GM23338 (cell line): ENCODE results near the gene VAT1. TPM values are rescaled to one million over a fixed set of nuclear protein-coding genes. Genes with fewer than 3 reads are reported as not detected.

ENCODE experiments used
- ATAC-seq: fragments of 200-7000 bp; cut with Tn5 transposase; 3 replicates; pipeline ENCODE4 v1.9.1; 2020
- DNase-seq: peaks from one replicate; pipeline ENCODE4 v3.0.0-alpha.2; 2015; ENCODE audit warnings: low spot score
- H2AFZ ChIP-seq: fragments of 200-600 bp; sonication (generic); 2 replicates; pipeline ENCODE4 v1.8.0; 2016; ENCODE audit warnings: antibody characterized with exemption, mild to moderate bottlenecking, moderate library complexity
- H3F3A ChIP-seq: fragments of 200-600 bp; sonication (generic); replicated peaks from 2 replicates; pipeline ENCODE4 v1.8.0; 2017; ENCODE audit warnings: antibody characterized with exemption, mixed run types, low read depth
- H3K27ac ChIP-seq: fragments of 200-600 bp; sonication (generic); 2 replicates; pipeline ENCODE4 v1.6.1; 2016; ENCODE audit warnings: low read depth
- H3K27me3 ChIP-seq: fragments of 200-600 bp; sonication (generic); 2 replicates; pipeline ENCODE4 v1.8.0; 2016; ENCODE audit warnings: mild to moderate bottlenecking, mixed run types, moderate library complexity; ENCODE audit not compliant: insufficient read depth
- H3K36me3 ChIP-seq: fragments of 200-600 bp; sonication (generic); 2 replicates; pipeline ENCODE4 v1.8.0; 2016; ENCODE audit warnings: mild to moderate bottlenecking; ENCODE audit not compliant: insufficient read depth
- H3K4me1 ChIP-seq: fragments of 200-600 bp; sonication (generic); 2 replicates; pipeline ENCODE4 v1.8.0; 2016; ENCODE audit warnings: mild to moderate bottlenecking, moderate library complexity; ENCODE audit not compliant: insufficient read depth
- H3K4me2 ChIP-seq: fragments of 200-600 bp; sonication (generic); 2 replicates; pipeline ENCODE4 v1.7.1; 2017; ENCODE audit warnings: mixed run types
- H3K4me3 ChIP-seq: fragments of 200-600 bp; sonication (generic); 2 replicates; pipeline ENCODE4 v1.6.1; 2016; ENCODE audit warnings: mixed run types
- H3K79me2 ChIP-seq: fragments of 200-600 bp; sonication (generic); replicated peaks from 2 replicates; pipeline ENCODE4 v1.8.0; 2017; ENCODE audit warnings: mild to moderate bottlenecking; ENCODE audit not compliant: insufficient read depth
- H3K9me2 ChIP-seq: fragments of 200-600 bp; sonication (generic); 2 replicates; pipeline ENCODE4 v1.8.0; 2017; ENCODE audit not compliant: insufficient read depth
- H4K20me1 ChIP-seq: fragments of 200-600 bp; sonication (generic); replicated peaks from 2 replicates; pipeline ENCODE4 v1.8.0; 2017; ENCODE audit warnings: mild to moderate bottlenecking; ENCODE audit not compliant: insufficient read depth
- H3K27ac Mint-ChIP-seq: 2 replicates; pipeline ENCODE4 v1.8.0; 2020; ENCODE audit warnings: inconsistent platforms, mild to moderate bottlenecking, moderate library complexity, mixed read lengths
- H3K27me3 Mint-ChIP-seq: 3 replicates; pipeline ENCODE4 v1.8.0; 2022; ENCODE audit warnings: low read depth, mild to moderate bottlenecking, moderate library complexity, mixed read lengths, inconsistent platforms; ENCODE audit not compliant: insufficient read depth, poor library complexity
- H3K36me3 Mint-ChIP-seq: 3 replicates; pipeline ENCODE4 v1.8.0; 2021; ENCODE audit warnings: low read depth, mild to moderate bottlenecking, inconsistent platforms, moderate library complexity, mixed read lengths
- H3K4me1 Mint-ChIP-seq: 3 replicates; pipeline ENCODE4 v1.8.0; 2020; ENCODE audit warnings: mild to moderate bottlenecking, inconsistent platforms, mixed read lengths
- H3K4me3 Mint-ChIP-seq: 3 replicates; pipeline ENCODE4 v1.8.0; 2021; ENCODE audit warnings: moderate library complexity, mild to moderate bottlenecking, inconsistent platforms, mixed read lengths
- H3K9me3 Mint-ChIP-seq: 3 replicates; pipeline ENCODE4 v1.8.0; 2020; ENCODE audit warnings: moderate library complexity, mild to moderate bottlenecking, inconsistent platforms, mixed read lengths
- CREB1 ChIP-seq: fragments of 250-450 bp; sonication (Bioruptor Pico); IDR thresholded peaks from 2 replicates; pipeline ENCODE4 v1.5.0; 2020; ENCODE audit warnings: low read depth, mild to moderate bottlenecking, moderate library complexity
- CTCF ChIP-seq, 2 experiments: fragments of 200-600 bp in 1 of 2; sonication (generic) in 1 of 2; conservative IDR thresholded peaks; 2 replicates each; pipeline versions ENCODE4 v1.5.1 to v1.6.1; 2016 to 2017; ENCODE audit warnings: antibody characterized with exemption in 2 of 2, low read depth in 2 of 2, mild to moderate bottlenecking in 2 of 2, moderate library complexity in 1 of 2
- ETS1 ChIP-seq: IDR thresholded peaks from 2 replicates; pipeline ENCODE4 v1.6.1; 2016; ENCODE audit warnings: antibody characterized with exemption
- EZH2 ChIP-seq: fragments of 200-600 bp; sonication (generic); IDR thresholded peaks from one replicate; pipeline ENCODE4 v1.8.0; 2017; ENCODE audit warnings: antibody characterized with exemption, mild to moderate bottlenecking, low read depth; ENCODE audit not compliant: unreplicated experiment
- JUNB ChIP-seq: IDR thresholded peaks from one replicate; pipeline ENCODE4 v1.6.1; 2016; ENCODE audit warnings: antibody characterized with exemption; ENCODE audit not compliant: unreplicated experiment
- NANOG ChIP-seq: IDR thresholded peaks from 2 replicates; pipeline ENCODE4 v1.6.1; 2016; ENCODE audit warnings: antibody characterized with exemption, borderline replicate concordance
- REST ChIP-seq: IDR thresholded peaks from one replicate; pipeline ENCODE4 v1.6.1; 2018; ENCODE audit warnings: antibody characterized with exemption; ENCODE audit not compliant: unreplicated experiment
- STAT1 ChIP-seq: IDR thresholded peaks from one replicate; pipeline ENCODE4 v1.6.1; 2016; ENCODE audit warnings: antibody characterized with exemption; ENCODE audit not compliant: unreplicated experiment
- ZNF114 ChIP-seq: fragments of 250-450 bp; sonication (Bioruptor Pico); IDR thresholded peaks from 2 replicates; pipeline ENCODE4 v1.5.0; 2020; ENCODE audit warnings: mild to moderate bottlenecking, moderate library complexity
- ZNF331 ChIP-seq: fragments of 250-450 bp; sonication (Bioruptor Pico); IDR thresholded peaks from 2 replicates; pipeline ENCODE4 v1.5.0; 2020; ENCODE audit warnings: low read depth, mild to moderate bottlenecking, moderate library complexity
- ZNF462 ChIP-seq: fragments of 250-450 bp; sonication (Bioruptor Pico); IDR thresholded peaks from 2 replicates; pipeline ENCODE4 v1.5.0; 2020; ENCODE audit warnings: mild to moderate bottlenecking, moderate library complexity
- polyA plus RNA-seq: library from polyadenylated mRNA; unstranded; fragments of >200 nt; fragmentation: Nextera tagmentation; extraction: Ambion mirVana; gene quantifications from 2 replicates; pipeline ENCODE4 v1.2.1, GENCODE V29; 2016
- total RNA-seq: library from RNA; depleted of rRNA; stranded (reverse); fragments of >200 nt; shearing (Covaris generic); gene quantifications from 2 replicates; pipeline ENCODE4 v1.2.3, GENCODE V29; 2014

Gene VAT1
- total and polyA plus RNA-seq, 2 experiments from 2014 or later: 233 to 300 TPM

- H3K9me2 ChIP-seq: no peaks in the 10 kb centered on the region
Measured at GRCh38 chr17:43019418-43019817, 2.8 kb downstream of the VAT1 start.

More at GRCh38 chr17:43019418-43019817, 2.8 kb downstream of the VAT1 start:
- Histone ChIP-seq H3K27ac (no peak overlapping the region), H4K20me1 (peaks cover 10% of the 10 kb centered on the region), H3F3A (peaks cover 12% of the 10 kb centered on the region; the same call in 1 of the 2 replicates), H3K4me1 (peaks cover 28% of the 10 kb centered on the region), H3K4me2 (peak overlapping the region; percentile 97), H3K27me3 (no peaks in the 10 kb centered on the region), H3K36me3 (peaks cover 9% of the 10 kb centered on the region; the same call in 1 of the 2 replicates), H3K4me3 (no peak overlapping the region), H3K79me2 (peaks cover 34% of the 10 kb centered on the region), H2AFZ (no peak overlapping the region)
- DNase-seq (no peak), ATAC-seq (no peak)
- H3K9me3 Mint-ChIP-seq: no peaks in the 10 kb centered on the region
- peak overlapping the region; percentile 95 for H3K4me3 Mint-ChIP-seq
- peak overlapping the region; percentile 91 for H3K27ac Mint-ChIP-seq
- H3K4me1 Mint-ChIP-seq: peaks cover 43% of the 10 kb centered on the region
- TF ChIP-seq CTCF (conservative IDR thresholded peaks at IDR 0.05; ENCODE audit: low read depth in 2 of 2) (no peak), STAT1 (no peak), NANOG (no peak), JUNB (no peak), ZNF114 (no peak), CREB1 (CRISPR knock-in tag) (no peak), ZNF462 (CRISPR knock-in tag) (no peak), ZNF331 (CRISPR knock-in tag) (no peak), ETS1 (no peak), EZH2 (no peak), REST (no peak)
- peaks cover 52% of the 10 kb centered on the region for H3K36me3 Mint-ChIP-seq
- peaks cover 10% of the 10 kb centered on the region for H3K27me3 Mint-ChIP-seq
